CD8-positive, alpha-beta memory T cell (primary cell): ENCODE measurements around the gene PRKAG2. TPM values are rescaled to one million over a fixed set of nuclear protein-coding genes. Genes with fewer than 3 reads are reported as not detected.
A peak's percentile ranks its signal among the peaks of the same experiment; 100 is the strongest.

Experiments
- CTCF ChIA-PET: fragments of 350-600 bp; sonication (Branson Sonifier 250); formaldehyde crosslinking; loops from one replicate; lab custom pipeline; 2021; ENCODE audit warnings: antibody characterized with exemption; lab: Charles Lee
- POLR2A ChIA-PET: fragments of 350-600 bp; sonication (Branson Sonifier 250); formaldehyde crosslinking; loops from one replicate; lab custom pipeline; 2021; ENCODE audit warnings: antibody characterized with exemption; lab: Charles Lee
- DNase-seq, 5 donors: peaks; one replicate each; pipeline versions ENCODE4 v3.0.0 to v3.0.0-alpha.2; 2020 to 2022; ENCODE audit warnings: mixed read lengths in 1 of 5
- H3K27ac ChIP-seq: one replicate; pipeline ENCODE4 v1.7.0; 2013; ENCODE audit warnings: low read depth, mild to moderate bottlenecking, low read length, moderate library complexity
- H3K27me3 ChIP-seq: 2 replicates; pipeline ENCODE4 v1.7.0; 2013; ENCODE audit warnings: low read length, mild to moderate bottlenecking; ENCODE audit not compliant: insufficient read depth, poor library complexity, severe bottlenecking
- H3K36me3 ChIP-seq: 2 replicates; pipeline ENCODE4 v1.7.0; 2013; ENCODE audit warnings: mild to moderate bottlenecking, low read length, moderate library complexity; ENCODE audit not compliant: insufficient read depth
- H3K4me1 ChIP-seq: 2 replicates; pipeline ENCODE4 v1.7.0; 2013; ENCODE audit warnings: mild to moderate bottlenecking, low read length, moderate library complexity; ENCODE audit not compliant: insufficient read depth
- H3K4me3 ChIP-seq: 2 replicates; pipeline ENCODE4 v1.7.0; 2013; ENCODE audit warnings: mild to moderate bottlenecking, low read length
- H3K9me3 ChIP-seq: 2 replicates; pipeline ENCODE4 v1.7.0; 2013; ENCODE audit warnings: mild to moderate bottlenecking, low read length
- H3K27ac Mint-ChIP-seq, 8 donors: one replicate each; pipeline ENCODE4 v1.8.0; 2020 to 2021; ENCODE audit warnings: mixed read lengths in 8 of 8, mild to moderate bottlenecking in 6 of 8, inconsistent platforms in 3 of 8, moderate library complexity in 3 of 8
- H3K27me3 Mint-ChIP-seq, 2 donors: one replicate each; pipeline ENCODE4 v1.8.0; 2020 to 2021; ENCODE audit warnings: mixed read lengths in 2 of 2, mild to moderate bottlenecking in 1 of 2, moderate library complexity in 1 of 2
- H3K36me3 Mint-ChIP-seq, 3 donors: one replicate each; pipeline ENCODE4 v1.8.0; 2020 to 2021; ENCODE audit warnings: mixed read lengths in 3 of 3, inconsistent platforms in 1 of 3, mild to moderate bottlenecking in 1 of 3
- H3K4me1 Mint-ChIP-seq, 3 donors: one replicate each; pipeline ENCODE4 v1.8.0; 2020 to 2021; ENCODE audit warnings: mixed read lengths in 3 of 3, inconsistent platforms in 1 of 3, mild to moderate bottlenecking in 1 of 3
- H3K4me3 Mint-ChIP-seq, 7 donors: one replicate each; pipeline ENCODE4 v1.8.0; 2020 to 2021; ENCODE audit warnings: mixed read lengths in 7 of 7, mild to moderate bottlenecking in 6 of 7, moderate library complexity in 4 of 7, inconsistent platforms in 2 of 7
- H3K9me3 Mint-ChIP-seq, 5 donors: one replicate each; pipeline ENCODE4 v1.8.0; 2020 to 2022; ENCODE audit warnings: mixed read lengths in 5 of 5, mild to moderate bottlenecking in 3 of 5, moderate library complexity in 2 of 5, inconsistent platforms in 1 of 5
- polyA plus RNA-seq: library from polyadenylated mRNA; unstranded; fragments of 300-500 nt; fragmentation: Illumina TruSeq; gene quantifications from one replicate; pipeline ENCODE4 v1.2.3, GENCODE V29; 2021
- total RNA-seq, 2 experiments: library from RNA; stranded (reverse); gene quantifications; one replicate each; pipeline ENCODE4 v1.2.3, GENCODE V29; 2021

The PRKAG2 gene
- total and polyA plus RNA-seq, 3 experiments from 2014 or later = 23.1 to 31.4 (median 27.2) TPM

- H3K4me3 Mint-ChIP-seq = peak overlapping the region in 6 of 7 donors; percentile 19 to 93 (median 86)
- Histone ChIP-seq H3K36me3 (no peaks in the 10 kb centered on the region), H3K27ac (no peak overlapping the region), H3K4me3 (no peak overlapping the region), H3K9me3 (no peaks in the 10 kb centered on the region), H3K27me3 (no peaks in the 10 kb centered on the region), H3K4me1 (peaks cover 21% of the 10 kb centered on the region)
- peaks cover 30 to 54% (median 50%) of the 10 kb centered on the region in 3 donors for H3K4me1 Mint-ChIP-seq
- no peak for DNase-seq
- CTCF ChIA-PET = interaction anchor here (0.5 to 1.3 kb wide), 2 partner anchors 12 to 85 kb away, joined by 3 to 4 read pairs; no protein-coding TSS in a partner anchor
- POLR2A ChIA-PET = no interaction called here
- H3K27me3 Mint-ChIP-seq = no peaks in the 10 kb centered on the region
- peaks cover 0 to 5% (median 0%) of the 10 kb centered on the region in 5 donors for H3K9me3 Mint-ChIP-seq
- H3K27ac Mint-ChIP-seq = peak overlapping the region in 1 of 8 donors; percentile 88
- H3K36me3 Mint-ChIP-seq = peaks cover 0 to 22% (median 11%) of the 10 kb centered on the region in 3 donors
These were observed 246.6 kb downstream of the PRKAG2 start for GRCh38 chr7:151630358-151630757.

GRCh38 chr7:151629713-151630272 is 247.1 kb downstream of the PRKAG2 start:
- no peak for DNase-seq
- no peaks in the 10 kb centered on the region for H3K36me3 ChIP-seq
- ChIA-PET POLR2A (no interaction called here), CTCF (interaction anchor here (0.5 kb wide), 1 partner anchor 86 kb away, joined by 4 read pairs; no protein-coding TSS in a partner anchor)
- Mint-ChIP-seq H3K9me3 (peaks cover 0 to 5% (median 0%) of the 10 kb centered on the region in 5 donors), H3K27ac (peak overlapping the region in 1 of 8 donors; percentile 88), H3K27me3 (no peaks in the 10 kb centered on the region), H3K4me1 (peaks cover 34 to 59% (median 56%) of the 10 kb centered on the region in 3 donors), H3K4me3 (peak overlapping the region in 1 of 7 donors; percentile 89), H3K36me3 (peaks cover 0 to 27% (median 12%) of the 10 kb centered on the region in 3 donors)
- H3K9me3 ChIP-seq = no peaks in the 10 kb centered on the region
- H3K4me3 ChIP-seq = no peak overlapping the region
- no peaks in the 10 kb centered on the region for H3K27me3 ChIP-seq
- no peak overlapping the region for H3K27ac ChIP-seq
- peaks cover 21% of the 10 kb centered on the region for H3K4me1 ChIP-seq

GRCh38 chr7:151628846-151629604 is 247.9 kb downstream of the PRKAG2 start:
- no peak for DNase-seq
- Mint-ChIP-seq H3K9me3 (peaks cover 0 to 5% (median 0%) of the 10 kb centered on the region in 5 donors), H3K36me3 (peaks cover 0 to 30% (median 12%) of the 10 kb centered on the region in 3 donors), H3K4me3 (peak overlapping the region in 2 of 7 donors; percentile 37 to 89), H3K27ac (peak overlapping the region in 1 of 8 donors; percentile 16), H3K27me3 (no peaks in the 10 kb centered on the region), H3K4me1 (peaks cover 39 to 66% (median 62%) of the 10 kb centered on the region in 3 donors)
- Histone ChIP-seq H3K27ac (no peak overlapping the region), H3K27me3 (no peaks in the 10 kb centered on the region), H3K4me3 (no peak overlapping the region), H3K4me1 (peaks cover 21% of the 10 kb centered on the region), H3K9me3 (no peaks in the 10 kb centered on the region), H3K36me3 (no peaks in the 10 kb centered on the region)
- ChIA-PET POLR2A (no interaction called here), CTCF (no interaction called here)

- Mint-ChIP-seq H3K27me3 (no peaks in the 10 kb centered on the region), H3K9me3 (no peaks in the 10 kb centered on the region), H3K4me3 (peak overlapping the region in 1 of 7 donors; percentile 22), H3K36me3 (peaks cover 0 to 29% (median 15%) of the 10 kb centered on the region in 3 donors), H3K4me1 (peaks cover 32 to 64% (median 55%) of the 10 kb centered on the region in 3 donors), H3K27ac (peak overlapping the region in 1 of 8 donors; percentile 29)
- DNase-seq = peak in 1 of 5 donors; percentile 30
- H3K27ac ChIP-seq = no peak overlapping the region
- no peaks in the 10 kb centered on the region for H3K36me3 ChIP-seq
- H3K9me3 ChIP-seq = no peaks in the 10 kb centered on the region
- ChIA-PET POLR2A (interaction anchor here (0.6 kb wide), 1 partner anchor 64 kb away, joined by 6 read pairs; no protein-coding TSS in a partner anchor), CTCF (interaction anchor here (1.3 kb wide), 1 partner anchor 14 kb away, joined by 3 read pairs; no protein-coding TSS in a partner anchor)
- no peak overlapping the region for H3K4me3 ChIP-seq
- peaks cover 10% of the 10 kb centered on the region for H3K4me1 ChIP-seq
- no peaks in the 10 kb centered on the region for H3K27me3 ChIP-seq
These were observed 250.3 kb downstream of the PRKAG2 start for GRCh38 chr7:151626422-151627115.

GRCh38 chr7:151625606-151626005 is 251.3 kb downstream of the PRKAG2 start:
- peaks cover 24 to 54% (median 45%) of the 10 kb centered on the region in 3 donors for H3K4me1 Mint-ChIP-seq
- peaks cover 0 to 25% (median 15%) of the 10 kb centered on the region in 3 donors for H3K36me3 Mint-ChIP-seq
- H3K27me3 Mint-ChIP-seq = no peaks in the 10 kb centered on the region
- Histone ChIP-seq H3K36me3 (no peaks in the 10 kb centered on the region), H3K4me1 (peaks cover 2% of the 10 kb centered on the region), H3K27ac (no peak overlapping the region), H3K27me3 (no peaks in the 10 kb centered on the region), H3K9me3 (no peaks in the 10 kb centered on the region), H3K4me3 (no peak overlapping the region)
- H3K27ac Mint-ChIP-seq = peak overlapping the region in 1 of 8 donors; percentile 70
- POLR2A ChIA-PET = interaction anchor here (0.6 kb wide), 1 partner anchor 49 kb away, joined by 3 read pairs; no protein-coding TSS in a partner anchor
- H3K9me3 Mint-ChIP-seq = no peaks in the 10 kb centered on the region
- CTCF ChIA-PET = interaction anchor here (1.3 kb wide), 1 partner anchor 13 kb away, joined by 3 read pairs; no protein-coding TSS in a partner anchor
- no peak for DNase-seq
- H3K4me3 Mint-ChIP-seq = peak overlapping the region in 1 of 7 donors; percentile 58

GRCh38 chr7:151624246-151624928 is 252.5 kb downstream of the PRKAG2 start:
- peaks cover 0 to 26% (median 15%) of the 10 kb centered on the region in 3 donors for H3K36me3 Mint-ChIP-seq
- no peak for DNase-seq
- no peaks in the 10 kb centered on the region for H3K9me3 Mint-ChIP-seq
- ChIA-PET CTCF (interaction anchor here (1.2 kb wide), 1 partner anchor 8 kb away, joined by 3 read pairs; no protein-coding TSS in a partner anchor), POLR2A (no interaction called here)
- H3K4me3 Mint-ChIP-seq = peak overlapping the region in 1 of 7 donors; percentile 20
- no peak overlapping the region for H3K27ac Mint-ChIP-seq
- H3K27me3 Mint-ChIP-seq = no peaks in the 10 kb centered on the region
- H3K4me3 ChIP-seq = no peak overlapping the region
- H3K27ac ChIP-seq = no peak overlapping the region
- H3K9me3 ChIP-seq = no peaks in the 10 kb centered on the region
- no peaks in the 10 kb centered on the region for H3K27me3 ChIP-seq
- H3K36me3 ChIP-seq = no peaks in the 10 kb centered on the region
- H3K4me1 Mint-ChIP-seq = peaks cover 22 to 43% (median 34%) of the 10 kb centered on the region in 3 donors
- H3K4me1 ChIP-seq = no peaks in the 10 kb centered on the region

GRCh38 chr7:151623766-151624165 is 253.1 kb downstream of the PRKAG2 start:
- Histone ChIP-seq H3K36me3 (no peaks in the 10 kb centered on the region), H3K4me1 (no peaks in the 10 kb centered on the region), H3K27ac (no peak overlapping the region), H3K9me3 (no peaks in the 10 kb centered on the region), H3K27me3 (no peaks in the 10 kb centered on the region), H3K4me3 (no peak overlapping the region)
- Mint-ChIP-seq H3K27me3 (no peaks in the 10 kb centered on the region), H3K27ac (peak overlapping the region in 1 of 8 donors; percentile 0), H3K36me3 (peaks cover 0 to 29% (median 15%) of the 10 kb centered on the region in 3 donors), H3K4me3 (no peak overlapping the region), H3K9me3 (no peaks in the 10 kb centered on the region), H3K4me1 (peaks cover 21 to 42% (median 32%) of the 10 kb centered on the region in 3 donors)
- POLR2A ChIA-PET = no interaction called here
- CTCF ChIA-PET = interaction anchor here (1.2 kb wide), 1 partner anchor 8 kb away, joined by 3 read pairs; no protein-coding TSS in a partner anchor
- no peak for DNase-seq
